SU-DHL-6 (cell line): ENCODE data around the gene XRCC4.

Experiments used
- EZH2phosphoT487 ChIP-seq: fragments of 200-600 bp; sonication (generic), shearing (Covaris generic); conservative IDR thresholded peaks from 2 replicates; pipeline ENCODE4 v1.6.1; 2018; ENCODE audit warnings: mild to moderate bottlenecking, antibody characterized with exemption, low read length, moderate library complexity, mixed read lengths
- TF ChIP-seq, protein P1 (sequence below): fragments of 200-600 bp; sonication (generic); IDR thresholded peaks from one replicate; pipeline ENCODE4 v1.5.1; 2017; ENCODE audit warnings: antibody characterized with exemption, mild to moderate bottlenecking, low read length, moderate library complexity; ENCODE audit not compliant: insufficient read depth, poor library complexity, severe bottlenecking

DNA sequence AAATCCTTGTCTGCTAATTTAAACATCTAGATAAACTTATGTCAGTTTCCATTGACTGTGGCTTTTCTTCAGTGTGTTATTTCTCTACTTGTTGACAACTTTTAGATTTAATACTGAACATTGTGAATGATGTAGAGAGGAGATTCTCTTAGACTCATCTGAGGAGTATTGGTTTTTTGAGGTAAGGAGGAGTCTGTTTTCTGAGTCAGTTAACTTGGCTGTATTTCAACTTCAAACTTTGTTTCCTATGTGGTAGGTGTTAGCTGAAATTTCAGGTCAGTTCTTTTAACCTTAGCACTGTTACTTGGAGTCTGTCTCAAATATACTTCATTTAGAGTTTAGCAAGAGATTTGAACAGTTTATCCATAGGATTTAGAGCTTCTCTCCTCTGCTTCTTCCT lies 67.9 kb downstream of the XRCC4 start:
- TF ChIP-seq, protein P1, sequence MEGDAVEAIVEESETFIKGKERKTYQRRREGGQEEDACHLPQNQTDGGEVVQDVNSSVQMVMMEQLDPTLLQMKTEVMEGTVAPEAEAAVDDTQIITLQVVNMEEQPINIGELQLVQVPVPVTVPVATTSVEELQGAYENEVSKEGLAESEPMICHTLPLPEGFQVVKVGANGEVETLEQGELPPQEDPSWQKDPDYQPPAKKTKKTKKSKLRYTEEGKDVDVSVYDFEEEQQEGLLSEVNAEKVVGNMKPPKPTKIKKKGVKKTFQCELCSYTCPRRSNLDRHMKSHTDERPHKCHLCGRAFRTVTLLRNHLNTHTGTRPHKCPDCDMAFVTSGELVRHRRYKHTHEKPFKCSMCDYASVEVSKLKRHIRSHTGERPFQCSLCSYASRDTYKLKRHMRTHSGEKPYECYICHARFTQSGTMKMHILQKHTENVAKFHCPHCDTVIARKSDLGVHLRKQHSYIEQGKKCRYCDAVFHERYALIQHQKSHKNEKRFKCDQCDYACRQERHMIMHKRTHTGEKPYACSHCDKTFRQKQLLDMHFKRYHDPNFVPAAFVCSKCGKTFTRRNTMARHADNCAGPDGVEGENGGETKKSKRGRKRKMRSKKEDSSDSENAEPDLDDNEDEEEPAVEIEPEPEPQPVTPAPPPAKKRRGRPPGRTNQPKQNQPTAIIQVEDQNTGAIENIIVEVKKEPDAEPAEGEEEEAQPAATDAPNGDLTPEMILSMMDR: no peak
- TF ChIP-seq EZH2phosphoT487: no peak
